Natural killer cell (primary cell): ENCODE results near the gene SGSM1. TPM values are rescaled to one million over a fixed set of nuclear protein-coding genes. Genes with fewer than 3 reads are reported as not detected.

ENCODE experiments used
- ATAC-seq, 3 donors: fragments of 150-1000 bp in 2 of 3; fragments of 200-7000 bp in 1 of 3; cut with Tn5 transposase; 1 replicate in 1 of 3; 2 replicates in 2 of 3; pipeline ENCODE4 v1.10.0; 2021; ENCODE audit warnings: mild to moderate bottlenecking in 2 of 3, moderate library complexity in 2 of 3
- DNase-seq, 2 donors: peaks; one replicate each; pipeline versions ENCODE4 v3.0.0 to v3.0.0-alpha.2; 2013 to 2021; ENCODE audit warnings: mixed read lengths in 1 of 2
- H3K27ac ChIP-seq: one replicate; pipeline ENCODE4 v1.5.1; 2013; ENCODE audit warnings: mild to moderate bottlenecking, low read length
- H3K27me3 ChIP-seq: one replicate; pipeline ENCODE4 v1.6.1; 2013; ENCODE audit warnings: low read length; ENCODE audit not compliant: control insufficient read depth, insufficient read depth
- H3K36me3 ChIP-seq: one replicate; pipeline ENCODE4 v1.6.1; 2013; ENCODE audit warnings: low read length; ENCODE audit not compliant: control insufficient read depth, insufficient read depth
- H3K4me1 ChIP-seq: one replicate; pipeline ENCODE4 v1.6.1; 2013; ENCODE audit warnings: low read length; ENCODE audit not compliant: control insufficient read depth, insufficient read depth
- H3K4me3 ChIP-seq: one replicate; pipeline ENCODE4 v1.5.1; 2013; ENCODE audit warnings: low read length
- H3K9me3 ChIP-seq: one replicate; pipeline ENCODE4 v1.6.1; 2013; ENCODE audit warnings: low read length; ENCODE audit not compliant: control insufficient read depth, insufficient read depth
- H3K27ac Mint-ChIP-seq, 2 donors: one replicate each; pipeline ENCODE4 v1.8.0; 2022; ENCODE audit warnings: mild to moderate bottlenecking in 2 of 2, mixed read lengths in 2 of 2, moderate library complexity in 1 of 2
- H3K27me3 Mint-ChIP-seq, 2 donors: one replicate each; pipeline ENCODE4 v1.8.0; 2022; ENCODE audit warnings: low read depth in 2 of 2, mixed read lengths in 2 of 2
- H3K36me3 Mint-ChIP-seq: one replicate; pipeline ENCODE4 v1.8.0; 2022; ENCODE audit warnings: mixed read lengths
- H3K4me1 Mint-ChIP-seq, 2 donors: one replicate each; pipeline ENCODE4 v1.8.0; 2022; ENCODE audit warnings: mixed read lengths in 2 of 2
- H3K4me3 Mint-ChIP-seq: one replicate; pipeline ENCODE4 v1.8.0; 2022; ENCODE audit warnings: mild to moderate bottlenecking, moderate library complexity, mixed read lengths
- H3K9me3 Mint-ChIP-seq, 2 donors: one replicate each; pipeline ENCODE4 v1.8.0; 2022; ENCODE audit warnings: mixed read lengths in 2 of 2
- WGBS: methylation state at CpG from one replicate; pipeline ENCODE4 v1.1.7; 2013; ENCODE audit warnings: missing lambda C conversion rate; ENCODE audit not compliant: insufficient coverage; 5-methylcytosine and 5-hydroxymethylcytosine counted together
- intact Hi-C: fragments of 100-400 bp; cut with micrococcal nuclease; formaldehyde crosslinking; loops from one replicate; pipeline ENCODE4 v1.14.2; 2022
- total RNA-seq, 4 donors: library from RNA; stranded (reverse); fragments of 120-200 nt in 1 of 4; gene quantifications; one replicate each; pipeline versions ENCODE4 v1.2.3 to v1.2.4, GENCODE V29; 2013 to 2022
- TF ChIP-seq, protein P1 (sequence below): fragments of 200-600 bp; IDR thresholded peaks from one replicate; pipeline ENCODE4 v1.8.0; 2022; ENCODE audit warnings: antibody characterized with exemption

The SGSM1 gene
- total RNA-seq, 3 donors from 2014 or later (not counting 1 experiment from before 2014, with no cell fraction given) = 13.9 to 15.4 (median 13.9) TPM

DNA sequence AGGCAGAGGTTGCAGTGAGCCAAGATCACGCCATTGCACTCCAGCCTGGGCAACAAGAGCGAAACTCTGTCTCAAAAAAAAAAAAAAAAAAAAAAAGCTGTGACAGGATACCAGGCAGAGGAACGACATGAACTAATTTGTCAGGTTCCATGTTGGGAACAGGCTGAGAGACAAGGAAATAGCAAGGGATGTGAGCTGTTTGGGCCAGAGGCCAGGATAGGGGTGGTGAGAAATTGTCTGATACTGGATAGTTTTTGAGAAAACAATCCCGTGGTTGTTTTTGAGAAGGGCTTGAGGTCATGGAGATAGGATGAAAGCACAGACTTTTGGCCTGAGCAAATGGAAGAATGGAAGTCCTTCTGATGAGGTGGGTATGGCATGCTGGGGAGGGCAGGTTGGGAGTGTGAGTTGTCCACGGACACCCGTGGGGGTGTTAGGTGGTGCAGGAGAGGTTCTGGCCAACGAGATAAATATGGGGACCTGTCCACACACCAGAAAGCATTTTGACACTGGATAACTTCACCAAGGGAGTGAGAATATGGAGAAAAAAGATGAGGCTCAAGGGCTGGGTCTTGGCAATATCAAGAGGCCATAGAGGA, 45.2 kb upstream of the SGSM1 start:
- TF ChIP-seq, protein P1, sequence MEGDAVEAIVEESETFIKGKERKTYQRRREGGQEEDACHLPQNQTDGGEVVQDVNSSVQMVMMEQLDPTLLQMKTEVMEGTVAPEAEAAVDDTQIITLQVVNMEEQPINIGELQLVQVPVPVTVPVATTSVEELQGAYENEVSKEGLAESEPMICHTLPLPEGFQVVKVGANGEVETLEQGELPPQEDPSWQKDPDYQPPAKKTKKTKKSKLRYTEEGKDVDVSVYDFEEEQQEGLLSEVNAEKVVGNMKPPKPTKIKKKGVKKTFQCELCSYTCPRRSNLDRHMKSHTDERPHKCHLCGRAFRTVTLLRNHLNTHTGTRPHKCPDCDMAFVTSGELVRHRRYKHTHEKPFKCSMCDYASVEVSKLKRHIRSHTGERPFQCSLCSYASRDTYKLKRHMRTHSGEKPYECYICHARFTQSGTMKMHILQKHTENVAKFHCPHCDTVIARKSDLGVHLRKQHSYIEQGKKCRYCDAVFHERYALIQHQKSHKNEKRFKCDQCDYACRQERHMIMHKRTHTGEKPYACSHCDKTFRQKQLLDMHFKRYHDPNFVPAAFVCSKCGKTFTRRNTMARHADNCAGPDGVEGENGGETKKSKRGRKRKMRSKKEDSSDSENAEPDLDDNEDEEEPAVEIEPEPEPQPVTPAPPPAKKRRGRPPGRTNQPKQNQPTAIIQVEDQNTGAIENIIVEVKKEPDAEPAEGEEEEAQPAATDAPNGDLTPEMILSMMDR = no peak
- no peak overlapping the region for H3K4me3 Mint-ChIP-seq
- H3K36me3 ChIP-seq = no peaks in the 10 kb centered on the region
- H3K27ac Mint-ChIP-seq = no peak overlapping the region
- no peak overlapping the region for H3K4me3 ChIP-seq
- H3K4me1 ChIP-seq = no peaks in the 10 kb centered on the region
- intact Hi-C loops = no loop called here
- peaks cover 8 to 13% of the 10 kb centered on the region in 2 donors for H3K27me3 Mint-ChIP-seq
- DNase-seq (no peak), ATAC-seq (no peak)
- H3K36me3 Mint-ChIP-seq = no peaks in the 10 kb centered on the region
- H3K9me3 ChIP-seq = no peaks in the 10 kb centered on the region
- 81% methylated on average over 5 of the region's 7 CpGs for WGBS
- H3K27ac ChIP-seq = no peak overlapping the region
- H3K9me3 Mint-ChIP-seq = no peaks in the 10 kb centered on the region
- H3K27me3 ChIP-seq = no peaks in the 10 kb centered on the region
- H3K4me1 Mint-ChIP-seq = no peaks in the 10 kb centered on the region

DNA sequence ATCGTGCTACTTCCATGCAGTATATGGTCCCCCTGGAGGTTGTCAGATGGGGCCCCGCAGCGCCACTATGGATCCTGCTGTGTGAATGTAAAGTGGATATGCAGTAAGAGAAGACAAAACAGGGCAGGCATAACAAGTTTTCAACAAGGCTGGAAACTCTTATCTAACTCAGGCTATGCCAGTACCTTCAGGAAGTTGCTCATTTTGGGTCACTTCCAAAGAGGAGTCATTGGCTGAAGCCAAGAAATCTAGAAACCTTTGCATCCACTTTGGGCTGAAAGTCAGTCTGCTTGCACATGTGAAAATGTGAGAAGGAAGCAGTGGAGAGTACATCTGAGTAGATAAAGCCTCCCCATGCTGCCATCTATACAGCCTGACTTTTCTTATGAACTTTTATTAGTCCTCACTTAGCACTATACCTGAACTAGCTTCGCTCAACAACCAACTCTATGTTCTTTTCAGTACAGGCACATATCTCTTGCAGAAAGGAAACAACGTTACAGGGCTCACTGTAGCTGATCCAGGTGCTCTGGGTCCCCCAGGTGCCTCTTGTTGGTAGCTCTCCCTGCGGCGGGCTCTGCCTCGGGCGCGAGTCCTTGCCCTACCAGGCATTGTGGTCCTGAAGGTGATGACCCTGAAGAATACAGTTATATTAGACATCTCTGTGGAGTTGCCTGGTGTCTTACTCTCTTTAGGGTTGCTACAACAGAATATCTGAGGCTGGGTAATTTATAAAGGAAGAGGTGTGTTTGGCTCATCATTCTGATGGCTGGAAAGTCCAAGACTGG, 43.9 kb upstream of the SGSM1 start:
- Mint-ChIP-seq H3K27me3 (peaks cover 8 to 13% of the 10 kb centered on the region in 2 donors), H3K4me1 (no peaks in the 10 kb centered on the region), H3K36me3 (no peaks in the 10 kb centered on the region), H3K9me3 (no peaks in the 10 kb centered on the region), H3K4me3 (no peak overlapping the region), H3K27ac (no peak overlapping the region)
- no peaks in the 10 kb centered on the region for H3K4me1 ChIP-seq
- no peaks in the 10 kb centered on the region for H3K36me3 ChIP-seq
- H3K4me3 ChIP-seq = no peak overlapping the region
- TF ChIP-seq, protein P1 = no peak
- ATAC-seq = no peak
- intact Hi-C loops = no loop called here
- no peaks in the 10 kb centered on the region for H3K9me3 ChIP-seq
- WGBS = 91% methylated on average over 7 of the region's 10 CpGs
- no peaks in the 10 kb centered on the region for H3K27me3 ChIP-seq
- no peak for DNase-seq
- H3K27ac ChIP-seq = no peak overlapping the region

DNA sequence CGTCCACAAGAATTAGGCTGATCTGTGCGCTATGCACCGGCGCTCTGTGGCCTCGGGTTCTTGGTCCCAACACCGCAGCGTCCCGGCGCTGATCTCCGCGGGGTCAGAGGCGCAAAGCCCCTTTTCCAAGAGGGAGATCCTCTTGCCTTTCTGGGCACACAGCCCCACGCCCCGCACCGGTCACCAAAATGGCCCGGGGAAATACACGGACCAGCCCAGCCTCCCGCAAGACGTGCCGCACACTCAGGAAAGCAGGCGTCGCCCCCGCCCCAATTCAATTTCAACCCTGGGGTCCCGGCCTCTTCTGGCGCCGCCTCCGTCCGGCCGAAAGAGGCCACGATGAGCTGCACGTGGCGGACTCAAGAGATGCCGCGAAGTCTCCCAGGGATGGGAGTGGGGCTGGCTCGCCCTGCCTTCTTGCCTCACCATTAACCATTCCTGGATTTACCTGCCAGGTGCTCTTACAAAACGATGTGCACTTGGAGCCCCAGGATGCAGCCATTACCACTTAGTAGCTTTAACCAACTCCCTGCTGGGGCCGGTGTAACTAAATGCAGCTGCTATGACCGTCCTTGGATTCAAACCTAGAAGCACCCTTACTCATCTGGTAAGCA, 42.0 kb upstream of the SGSM1 start:
- 76% methylated on average over 38 of the region's 38 CpGs for WGBS
- Histone ChIP-seq H3K9me3 (no peaks in the 10 kb centered on the region), H3K27me3 (no peaks in the 10 kb centered on the region), H3K36me3 (no peaks in the 10 kb centered on the region), H3K4me1 (no peaks in the 10 kb centered on the region), H3K27ac (no peak overlapping the region), H3K4me3 (no peak overlapping the region)
- Mint-ChIP-seq H3K9me3 (no peaks in the 10 kb centered on the region), H3K27ac (no peak overlapping the region), H3K27me3 (peaks cover 8 to 13% of the 10 kb centered on the region in 2 donors), H3K4me1 (no peaks in the 10 kb centered on the region), H3K4me3 (no peak overlapping the region), H3K36me3 (no peaks in the 10 kb centered on the region)
- ATAC-seq (no peak), DNase-seq (no peak)
- intact Hi-C loops = no loop called here
- TF ChIP-seq, protein P1 = no peak
